ENCODE measurements around the gene RASGRP4.
"Not testable (repeated sequence)": the region's sequence is repeated elsewhere in the genome, so short reads cannot be mapped to it uniquely, and the experiment has no call there.

Gene RASGRP4, protein sequence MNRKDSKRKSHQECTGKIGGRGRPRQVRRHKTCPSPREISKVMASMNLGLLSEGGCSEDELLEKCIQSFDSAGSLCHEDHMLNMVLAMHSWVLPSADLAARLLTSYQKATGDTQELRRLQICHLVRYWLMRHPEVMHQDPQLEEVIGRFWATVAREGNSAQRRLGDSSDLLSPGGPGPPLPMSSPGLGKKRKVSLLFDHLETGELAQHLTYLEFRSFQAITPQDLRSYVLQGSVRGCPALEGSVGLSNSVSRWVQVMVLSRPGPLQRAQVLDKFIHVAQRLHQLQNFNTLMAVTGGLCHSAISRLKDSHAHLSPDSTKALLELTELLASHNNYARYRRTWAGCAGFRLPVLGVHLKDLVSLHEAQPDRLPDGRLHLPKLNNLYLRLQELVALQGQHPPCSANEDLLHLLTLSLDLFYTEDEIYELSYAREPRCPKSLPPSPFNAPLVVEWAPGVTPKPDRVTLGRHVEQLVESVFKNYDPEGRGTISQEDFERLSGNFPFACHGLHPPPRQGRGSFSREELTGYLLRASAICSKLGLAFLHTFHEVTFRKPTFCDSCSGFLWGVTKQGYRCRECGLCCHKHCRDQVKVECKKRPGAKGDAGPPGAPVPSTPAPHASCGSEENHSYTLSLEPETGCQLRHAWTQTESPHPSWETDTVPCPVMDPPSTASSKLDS

DNA sequence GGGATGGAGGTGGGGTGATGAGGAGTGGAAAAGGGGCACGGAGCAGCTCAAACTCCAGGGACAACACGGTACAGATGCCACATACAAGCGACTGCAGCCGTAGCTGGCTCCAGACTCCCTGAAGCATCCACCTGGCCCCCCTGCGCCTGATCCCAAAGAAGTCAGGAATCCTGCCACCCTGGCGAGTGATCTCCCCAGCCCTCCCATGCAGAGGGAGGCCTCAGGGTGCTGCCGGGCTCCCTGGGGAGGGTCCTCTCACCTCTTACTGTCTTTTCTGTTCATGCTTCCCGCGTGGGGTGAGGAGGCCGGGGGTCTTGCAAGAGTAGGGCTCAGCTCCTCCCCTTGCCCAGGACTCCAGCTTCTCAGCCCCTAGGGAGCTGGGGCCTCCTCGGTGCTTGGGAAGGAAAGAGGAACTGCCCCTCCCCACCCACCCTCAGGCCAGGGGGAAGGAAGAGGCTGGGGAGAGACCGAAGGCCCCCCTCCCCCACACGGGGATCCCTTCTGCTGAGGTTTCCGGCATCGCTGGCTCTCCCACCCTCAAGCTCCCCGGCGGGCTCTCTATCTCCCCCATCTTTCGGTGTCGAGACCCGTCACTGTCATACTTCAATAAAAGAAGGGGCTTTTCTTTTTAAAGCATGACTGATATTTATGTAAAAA, at the start of gene RASGRP4:
TSS of gene RASGRP4 (minus strand) at position 410 of the 657 bp plus-strand sequence. CDS start at position 282, 128 bp downstream.
- in situ Hi-C loops (cut with MboI; ENCODE audit: low sequenced_read_pairs) = no loop called here

DNA sequence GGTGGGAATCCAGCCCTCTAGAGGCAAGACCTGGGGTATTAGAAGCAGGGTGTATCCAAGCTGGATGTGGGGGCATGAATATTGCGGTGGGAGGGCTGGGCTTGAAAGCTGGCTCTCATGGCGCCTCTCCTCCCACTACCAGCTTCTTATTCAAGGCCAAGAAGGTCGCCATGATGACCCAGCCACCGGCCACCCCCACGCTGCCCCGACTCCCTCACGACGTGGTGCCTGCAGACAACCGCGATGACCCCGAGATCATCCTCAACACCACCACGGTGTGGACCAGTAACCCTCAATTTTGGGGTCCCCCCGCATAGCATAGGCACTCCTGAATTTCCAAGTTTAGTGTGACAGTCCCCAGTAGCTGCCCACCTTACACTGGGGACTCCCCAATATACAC, 49.2 kb upstream of the RASGRP4 start:
- in situ Hi-C loops (cut with MboI; ENCODE audit: low sequenced_read_pairs) = no loop called here

DNA sequence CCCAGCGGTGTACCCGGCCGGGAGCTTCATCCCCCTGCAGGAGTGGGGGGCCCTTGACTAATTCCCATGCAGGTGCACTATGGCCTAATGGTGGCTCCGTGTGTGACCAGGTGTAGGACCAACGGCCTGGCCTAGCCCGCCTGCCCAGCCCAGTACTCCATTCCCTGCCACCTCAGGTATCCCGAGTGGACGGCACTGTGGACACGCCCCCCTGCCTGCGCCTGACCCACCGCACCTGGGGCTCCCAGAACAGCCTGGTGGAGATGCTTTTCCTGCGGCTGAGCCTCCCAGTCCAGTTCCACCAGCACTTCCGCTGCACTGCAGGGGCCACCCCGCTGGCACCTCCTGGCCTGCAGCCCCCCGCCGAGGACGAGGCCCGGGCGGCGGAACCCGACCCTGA, 47.2 kb upstream of the RASGRP4 start:
- in situ Hi-C loops (cut with MboI; ENCODE audit: low sequenced_read_pairs) = no loop called here

- in situ Hi-C loops (cut with MboI; ENCODE audit: low sequenced_read_pairs) = not testable (repeated sequence)
Observed at GRCh38 chr19:38472725-38473124, 46.7 kb upstream of the RASGRP4 start.

DNA sequence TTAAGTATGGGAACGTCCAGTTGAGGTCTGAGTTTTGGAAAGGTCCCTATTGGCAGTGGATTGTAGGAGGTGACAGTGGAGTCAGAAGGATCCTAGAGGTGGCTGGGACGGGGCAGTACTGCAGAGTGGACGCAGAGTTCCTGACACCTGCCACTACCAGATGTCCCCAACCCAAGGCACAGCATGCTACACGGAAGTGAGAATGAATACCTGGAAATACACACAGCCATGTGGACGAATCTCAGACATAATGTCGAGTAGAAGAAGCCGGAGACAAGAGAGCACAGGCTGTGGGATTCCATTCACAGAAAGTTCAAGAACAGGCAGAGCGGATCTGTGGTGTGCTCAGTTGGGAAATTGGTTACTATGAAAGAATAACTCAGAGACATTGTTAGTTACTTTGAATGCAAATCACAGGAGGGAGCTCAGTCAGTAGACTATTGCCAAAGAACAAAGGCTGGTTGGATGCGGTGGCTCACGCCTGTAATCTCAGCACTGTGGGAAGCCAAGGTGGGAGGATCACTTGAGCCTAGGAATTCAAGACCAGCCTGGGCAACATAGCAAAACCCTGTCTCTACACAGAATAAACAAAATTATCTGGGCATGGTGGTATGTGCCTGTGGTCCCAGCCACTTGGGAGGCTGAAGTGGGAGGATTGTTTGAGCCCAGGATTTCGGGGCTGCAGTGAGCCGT, 44.9 kb upstream of the RASGRP4 start:
- in situ Hi-C loops (cut with MboI; ENCODE audit: low sequenced_read_pairs) = no loop called here

GRCh38 chr19:38469151-38469550, 43.1 kb upstream of the RASGRP4 start:
- in situ Hi-C loops (cut with MboI; ENCODE audit: low sequenced_read_pairs) = no loop called here

GRCh38 chr19:38467541-38468525, 41.8 kb upstream of the RASGRP4 start:
- in situ Hi-C loops (cut with MboI; ENCODE audit: low sequenced_read_pairs) = no loop called here

DNA sequence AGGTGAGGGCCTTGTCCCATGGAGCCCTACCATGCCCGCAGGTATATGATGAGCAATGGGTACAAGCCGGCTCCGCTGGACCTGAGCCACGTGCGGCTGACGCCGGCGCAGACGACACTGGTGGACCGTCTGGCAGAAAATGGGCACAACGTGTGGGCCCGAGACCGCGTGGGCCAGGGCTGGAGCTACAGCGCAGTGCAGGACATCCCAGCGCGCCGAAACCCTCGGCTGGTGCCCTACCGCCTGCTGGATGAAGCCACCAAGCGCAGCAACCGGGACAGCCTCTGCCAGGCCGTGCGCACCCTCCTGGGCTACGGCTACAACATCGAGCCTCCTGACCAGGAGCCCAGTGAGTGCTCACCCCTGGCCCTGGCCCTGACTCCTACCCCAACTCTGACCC, 40.0 kb upstream of the RASGRP4 start:
- in situ Hi-C loops (cut with MboI; ENCODE audit: low sequenced_read_pairs) = no loop called here

DNA sequence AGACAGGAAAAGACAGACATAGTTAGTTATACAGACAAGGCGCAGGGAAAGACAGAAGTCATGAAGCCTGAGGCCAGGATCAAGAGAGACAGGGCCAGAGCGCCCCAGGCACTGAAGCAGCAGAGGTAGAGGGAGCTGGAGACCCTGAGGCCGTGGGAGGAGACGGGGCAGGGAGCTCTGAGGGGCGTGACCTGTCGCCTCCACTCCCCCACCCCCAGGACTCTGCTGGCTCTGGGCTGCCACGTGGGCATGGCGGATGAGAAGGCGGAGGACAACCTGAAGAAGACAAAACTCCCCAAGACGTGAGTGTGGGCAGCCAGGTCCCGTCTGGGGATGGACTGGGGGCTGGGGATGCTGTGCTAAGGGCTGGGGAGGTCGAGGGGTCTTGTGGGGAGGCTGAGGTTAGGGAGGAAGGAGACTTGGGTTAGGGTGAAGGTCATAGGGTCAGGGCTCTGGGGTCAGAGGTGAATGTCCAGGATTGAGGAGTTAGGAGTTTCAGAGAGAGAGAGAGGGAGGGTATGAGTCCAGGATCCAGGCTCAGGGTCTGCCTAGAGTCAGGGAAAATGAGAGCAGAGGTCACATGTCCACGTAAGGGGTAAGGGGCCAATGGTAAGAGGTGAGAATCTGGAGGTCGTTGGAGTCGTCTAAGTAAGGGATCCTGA, 38.5 kb upstream of the RASGRP4 start:
- in situ Hi-C loops (cut with MboI; ENCODE audit: low sequenced_read_pairs) = no loop called here

- in situ Hi-C loops (cut with MboI; ENCODE audit: low sequenced_read_pairs) = no loop called here
Observed at GRCh38 chr19:38463365-38463764, 37.3 kb upstream of the RASGRP4 start.

DNA sequence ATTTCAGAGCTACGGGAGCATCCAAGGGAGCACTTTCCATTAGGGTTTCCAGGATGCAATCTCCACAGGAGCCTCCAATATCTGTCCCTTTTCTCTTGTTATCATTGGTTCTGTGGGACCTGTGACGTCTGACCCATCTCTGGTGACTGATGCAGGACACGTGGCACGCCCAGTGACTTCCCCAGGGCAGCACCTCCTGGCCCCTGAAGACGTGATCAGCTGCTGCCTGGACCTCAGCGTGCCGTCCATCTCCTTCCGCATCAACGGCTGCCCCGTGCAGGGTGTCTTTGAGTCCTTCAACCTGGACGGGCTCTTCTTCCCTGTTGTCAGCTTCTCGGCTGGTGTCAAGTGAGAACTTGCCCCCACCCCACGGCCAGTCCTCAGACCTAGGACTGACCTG, 33.0 kb upstream of the RASGRP4 start:
- in situ Hi-C loops (cut with MboI; ENCODE audit: low sequenced_read_pairs) = no loop called here

DNA sequence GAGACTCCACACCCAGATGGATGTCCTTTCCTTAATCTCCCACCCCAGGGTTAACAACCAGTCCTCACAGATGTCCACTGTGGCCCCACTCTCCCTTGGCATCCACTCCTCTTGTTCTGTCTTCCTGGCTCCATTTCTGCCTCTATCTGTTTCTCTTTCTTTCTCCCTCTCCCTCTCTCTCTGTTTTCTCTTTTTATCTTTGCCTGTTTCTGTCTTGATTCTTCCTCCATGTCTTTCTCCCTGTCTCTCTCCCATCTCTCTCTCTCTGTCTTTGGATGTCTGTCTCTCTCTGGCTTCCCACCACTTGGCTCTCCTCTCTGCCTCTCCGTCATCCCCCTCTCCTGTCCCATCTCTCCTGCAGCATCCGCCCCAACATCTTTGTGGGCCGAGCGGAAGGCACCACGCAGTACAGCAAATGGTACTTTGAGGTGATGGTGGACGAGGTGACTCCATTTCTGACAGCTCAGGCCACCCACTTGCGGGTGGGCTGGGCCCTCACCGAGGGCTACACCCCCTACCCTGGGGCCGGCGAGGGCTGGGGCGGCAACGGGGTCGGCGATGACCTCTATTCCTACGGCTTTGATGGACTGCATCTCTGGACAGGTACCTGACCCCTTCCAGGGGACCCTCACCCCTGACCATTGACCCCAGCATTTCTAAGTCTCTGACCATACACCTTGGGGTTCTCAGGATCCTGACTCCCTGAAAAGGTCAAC, 31.8 kb upstream of the RASGRP4 start:
- in situ Hi-C loops (cut with MboI; ENCODE audit: low sequenced_read_pairs) = no loop called here

DNA sequence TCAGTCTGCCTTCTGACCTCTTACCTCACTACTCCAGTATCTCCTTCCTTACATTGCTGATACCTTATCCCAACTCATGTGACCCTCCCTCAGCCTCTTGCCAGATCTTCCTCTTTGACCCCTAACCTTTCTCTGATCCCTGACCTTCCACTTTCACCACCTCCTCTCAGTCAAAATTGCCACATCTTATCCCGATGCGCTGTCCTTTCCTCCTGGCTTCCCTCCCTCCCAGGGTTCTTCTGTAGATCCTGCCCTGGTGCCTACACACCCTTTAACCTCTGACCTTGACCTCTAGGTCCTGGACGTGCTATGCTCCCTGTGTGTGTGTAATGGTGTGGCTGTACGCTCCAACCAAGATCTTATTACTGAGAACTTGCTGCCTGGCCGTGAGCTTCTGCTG, 31.2 kb upstream of the RASGRP4 start:
- in situ Hi-C loops (cut with MboI; ENCODE audit: low sequenced_read_pairs) = no loop called here

- in situ Hi-C loops (cut with MboI; ENCODE audit: low sequenced_read_pairs) = no loop called here
Observed at GRCh38 chr19:38455031-38455430, 29.0 kb upstream of the RASGRP4 start.

- in situ Hi-C loops (cut with MboI; ENCODE audit: low sequenced_read_pairs) = no loop called here
Observed at GRCh38 chr19:38453596-38453995, 27.6 kb upstream of the RASGRP4 start.

DNA sequence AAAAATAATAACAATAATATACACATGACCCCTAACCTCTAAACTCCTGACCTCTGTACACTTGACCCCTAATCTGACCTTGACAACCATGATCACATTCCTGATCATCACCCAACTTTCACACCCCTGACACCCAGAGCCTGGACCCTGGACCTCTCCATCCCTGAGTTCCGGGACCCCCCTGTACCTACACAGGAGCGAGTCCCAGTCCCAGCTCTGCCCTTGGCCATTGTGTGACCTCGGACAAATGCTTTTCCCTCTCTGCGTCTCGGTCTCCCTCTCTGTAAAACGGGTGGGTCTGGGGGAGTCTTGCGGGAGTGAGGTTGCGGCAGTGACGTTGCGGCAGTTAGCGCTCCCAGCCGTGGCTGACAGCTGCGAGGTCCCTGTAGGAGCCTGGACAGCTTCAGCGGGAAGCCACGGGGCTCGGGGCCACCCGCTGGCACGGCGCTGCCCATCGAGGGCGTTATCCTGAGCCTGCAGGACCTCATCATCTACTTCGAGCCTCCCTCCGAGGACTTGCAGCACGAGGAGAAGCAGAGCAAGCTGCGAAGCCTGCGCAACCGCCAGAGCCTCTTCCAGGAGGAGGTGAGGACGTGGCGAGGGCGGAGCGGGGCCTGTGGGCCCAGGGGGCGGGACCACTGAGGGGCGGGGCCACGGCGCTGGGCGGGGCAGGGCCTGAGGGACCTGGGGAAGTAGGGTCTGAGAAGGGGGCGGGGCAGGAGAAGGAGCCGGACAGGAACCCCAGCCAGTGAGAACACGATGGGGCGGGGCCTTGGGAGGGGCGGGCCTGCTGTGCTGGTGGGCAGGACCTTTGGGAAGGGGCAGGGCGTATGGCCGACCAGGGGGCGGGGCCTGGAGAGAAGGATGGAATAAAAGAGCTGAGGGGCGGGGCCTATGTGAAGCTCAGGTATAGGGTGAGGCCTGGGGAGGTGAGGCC, 26.7 kb upstream of the RASGRP4 start:
- in situ Hi-C loops (cut with MboI; ENCODE audit: low sequenced_read_pairs) = no loop called here

- in situ Hi-C loops (cut with MboI; ENCODE audit: low sequenced_read_pairs) = no loop called here
Observed at GRCh38 chr19:38451629-38452028, 25.6 kb upstream of the RASGRP4 start.

DNA sequence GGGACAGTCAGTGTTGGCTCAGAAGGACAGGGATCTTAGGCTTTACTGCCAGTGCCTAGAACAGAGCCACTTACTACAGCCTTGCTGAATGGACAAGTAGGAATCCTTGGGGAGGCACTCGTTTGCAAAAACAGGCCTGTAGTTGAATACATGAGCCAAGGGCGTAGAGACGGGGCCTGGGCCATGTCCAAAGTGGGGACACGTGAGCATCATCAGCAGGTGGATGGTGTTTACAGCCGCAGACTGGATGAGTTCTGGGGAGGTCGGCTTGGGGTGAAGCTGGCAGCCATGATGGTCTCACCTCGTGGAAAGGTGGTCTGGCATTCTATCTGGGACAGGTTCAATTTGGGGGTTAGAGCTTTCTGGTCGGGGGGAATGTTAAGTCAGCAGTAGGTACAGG, 25.0 kb upstream of the RASGRP4 start:
- in situ Hi-C loops (cut with MboI; ENCODE audit: low sequenced_read_pairs) = no loop called here
